Upper lobe of left lung (tissue), 6 donors: ENCODE data around the gene GPR17. TPM values are rescaled to one million over a fixed set of nuclear protein-coding genes. Genes with fewer than 3 reads are reported as not detected.
A peak's percentile ranks its signal among the peaks of the same experiment; 100 is the strongest.

ENCODE experiments used
- ATAC-seq, 2 donors: fragments of 200-7000 bp; cut with Tn5 transposase; one replicate each; pipeline ENCODE4 v1.9.1; 2022; ENCODE audit warnings: mild to moderate bottlenecking in 2 of 2, moderate library complexity in 2 of 2; ENCODE audit not compliant: low FRiP score in 2 of 2
- DNase-seq, 2 donors: peaks; one replicate each; pipeline ENCODE4 v3.0.0-alpha.2; 2019 to 2020
- H3K27ac ChIP-seq, 4 donors: fragments of 200-600 bp; sonication (generic); one replicate each; pipeline ENCODE4 v1.5.1; 2016 to 2019
- H3K27me3 ChIP-seq, 4 donors: fragments of 200-600 bp; sonication (generic); one replicate each; pipeline ENCODE4 v1.5.1; 2017 to 2019
- H3K36me3 ChIP-seq, 4 donors: fragments of 200-600 bp; sonication (generic); one replicate each; pipeline ENCODE4 v1.5.1; 2016 to 2019
- H3K4me1 ChIP-seq, 4 donors: fragments of 200-600 bp; sonication (generic); one replicate each; pipeline ENCODE4 v1.5.1; 2018 to 2019
- H3K4me3 ChIP-seq, 4 donors: fragments of 200-600 bp; sonication (generic); one replicate each; pipeline ENCODE4 v1.5.1; 2017 to 2019; ENCODE audit warnings: mild to moderate bottlenecking in 2 of 4, moderate library complexity in 1 of 4
- H3K9me3 ChIP-seq, 4 donors: fragments of 200-600 bp; sonication (generic); one replicate each; pipeline ENCODE4 v1.5.1; 2018 to 2019
- CTCF ChIP-seq, 6 experiments: fragments of 450-650 bp in 4 of 6; fragments of 200-600 bp in 2 of 6; sonication (generic) in 2 of 6; IDR thresholded peaks; one replicate each; pipeline ENCODE4 v1.5.1; 2016 to 2019; ENCODE audit warnings: antibody characterized with exemption in 6 of 6
- EP300 ChIP-seq, 4 donors: sonication (generic); formaldehyde crosslinking; IDR thresholded peaks; one replicate each; pipeline ENCODE4 v1.5.1; 2017; ENCODE audit warnings: antibody characterized with exemption in 4 of 4, control low read depth in 2 of 4
- POLR2A ChIP-seq, 4 donors: fragments of 450-650 bp; IDR thresholded peaks; one replicate each; pipeline ENCODE4 v1.5.1; 2016 to 2017; ENCODE audit warnings: antibody characterized with exemption in 4 of 4, mild to moderate bottlenecking in 2 of 4
- POLR2AphosphoS5 ChIP-seq, 2 donors: sonication (generic); formaldehyde crosslinking; IDR thresholded peaks; one replicate each; pipeline ENCODE4 v1.5.1; 2017; ENCODE audit warnings: antibody characterized with exemption in 2 of 2
- WGBS, 2 donors: methylation state at CpG; one replicate each; pipeline ENCODE4 v1.1.5; 2017 to 2018; 5-methylcytosine and 5-hydroxymethylcytosine counted together
- total RNA-seq, 6 donors: library from RNA; depleted of rRNA in 4 of 6; stranded (reverse); fragments of >200 nt in 4 of 6; gene quantifications; one replicate each; pipeline versions ENCODE4 v1.1.0 to v1.2.1, GENCODE V29; 2016 to 2021
- donor health status: DM: no; HTN: no; CAD: no; lungs with moderate emphysema.
- donor health status: DM: no; HTN: yes; CAD: no; lungs with severe emphysema.

Gene GPR17
- total RNA-seq, 6 donors from 2014 or later: 0.17 to 0.46 (median 0.24) TPM; not detected in 3

- Histone ChIP-seq H3K36me3 (no peaks in the 10 kb centered on the region), H3K27me3 (no peaks in the 10 kb centered on the region), H3K9me3 (no peaks in the 10 kb centered on the region), H3K27ac (no peak overlapping the region), H3K4me3 (no peak overlapping the region), H3K4me1 (no peaks in the 10 kb centered on the region)
- ATAC-seq (no peak), DNase-seq (peak; percentile 19 to 72)
- no peak for TF ChIP-seq CTCF (IDR thresholded peaks at IDR 0.05)
- TF ChIP-seq POLR2AphosphoS5 (IDR thresholded peaks at IDR 0.05): no peak
- TF ChIP-seq POLR2A (IDR thresholded peaks at IDR 0.05): no peak
- TF ChIP-seq EP300 (IDR thresholded peaks at IDR 0.05): no peak
- 83 to 90% methylated on average over 29 to 38 of the region's 38 CpGs for WGBS, 2 donors
These were observed 22.3 kb upstream of the GPR17 start for GRCh38 chr2:127623388-127624319.

GRCh38 chr2:127624320-127624755 lies 21.6 kb upstream of the GPR17 start:
- no peaks in the 10 kb centered on the region for H3K9me3 ChIP-seq
- WGBS, 2 donors: 85 to 100% methylated on average over 1 to 5 of the region's 5 CpGs
- TF ChIP-seq EP300 (IDR thresholded peaks at IDR 0.05): no peak
- TF ChIP-seq POLR2AphosphoS5 (IDR thresholded peaks at IDR 0.05): no peak
- TF ChIP-seq POLR2A (IDR thresholded peaks at IDR 0.05): no peak
- TF ChIP-seq CTCF (IDR thresholded peaks at IDR 0.05): no peak
- no peaks in the 10 kb centered on the region for H3K4me1 ChIP-seq
- no peaks in the 10 kb centered on the region for H3K27me3 ChIP-seq
- ATAC-seq (no peak), DNase-seq (peak in 1 of 2 donors; percentile 7)
- H3K36me3 ChIP-seq: no peaks in the 10 kb centered on the region
- no peak overlapping the region for H3K27ac ChIP-seq
- H3K4me3 ChIP-seq: no peak overlapping the region

- peak; percentile 19 to 71 for DNase-seq
- TF ChIP-seq CTCF (IDR thresholded peaks at IDR 0.05) (no peak), POLR2A (IDR thresholded peaks at IDR 0.05) (no peak), EP300 (IDR thresholded peaks at IDR 0.05) (no peak), POLR2AphosphoS5 (IDR thresholded peaks at IDR 0.05) (no peak)
- Histone ChIP-seq H3K27me3 (no peaks in the 10 kb centered on the region), H3K27ac (no peak overlapping the region), H3K4me3 (no peak overlapping the region), H3K4me1 (peaks cover 0 to 4% (median under 1%) of the 10 kb centered on the region in 4 donors), H3K9me3 (no peaks in the 10 kb centered on the region), H3K36me3 (no peaks in the 10 kb centered on the region)
- WGBS, 2 donors: 79 to 84% methylated on average over 12 to 15 of the region's 23 CpGs
- ATAC-seq: no peak
These were observed 21.0 kb upstream of the GPR17 start for GRCh38 chr2:127624756-127625571.

GRCh38 chr2:127625572-127625951 lies 20.4 kb upstream of the GPR17 start:
- 80% methylated on average over 1 to 2 of the region's 2 CpGs for WGBS, 2 donors
- TF ChIP-seq POLR2AphosphoS5 (IDR thresholded peaks at IDR 0.05): no peak
- TF ChIP-seq EP300 (IDR thresholded peaks at IDR 0.05): no peak
- TF ChIP-seq CTCF (IDR thresholded peaks at IDR 0.05): no peak
- TF ChIP-seq POLR2A (IDR thresholded peaks at IDR 0.05): no peak
- H3K36me3 ChIP-seq: no peaks in the 10 kb centered on the region
- no peaks in the 10 kb centered on the region for H3K9me3 ChIP-seq
- H3K27ac ChIP-seq: no peak overlapping the region
- H3K4me1 ChIP-seq: peaks cover 3 to 10% (median 5%) of the 10 kb centered on the region in 4 donors
- H3K4me3 ChIP-seq: no peak overlapping the region
- H3K27me3 ChIP-seq: no peaks in the 10 kb centered on the region
- peak in 1 of 2 donors; percentile 10 for DNase-seq
- ATAC-seq: no peak
